Hematopoietic multipotent progenitor cell (in vitro differentiated cells): Measurements from ENCODE around the gene E2F1. TPM values are rescaled to one million over a fixed set of nuclear protein-coding genes. Genes with fewer than 3 reads are reported as not detected.
"Not testable (repeated sequence)": the region's sequence is repeated elsewhere in the genome, so short reads cannot be mapped to it uniquely, and the experiment has no call there.

Source experiments
- DNase-seq, 3 donors: peaks; one replicate each; pipeline ENCODE4 v3.0.0-alpha.2; 2011 to 2015; ENCODE audit warnings: low read depth in 2 of 3, low spot score in 2 of 3
- total RNA-seq: library from RNA; depleted of rRNA; stranded (reverse); fragments of >200 nt; gene quantifications from one replicate; pipeline ENCODE4 v1.2.3, GENCODE V29; 2012

Gene E2F1
- total RNA-seq, 1 donor, result 13.5 TPM

DNA sequence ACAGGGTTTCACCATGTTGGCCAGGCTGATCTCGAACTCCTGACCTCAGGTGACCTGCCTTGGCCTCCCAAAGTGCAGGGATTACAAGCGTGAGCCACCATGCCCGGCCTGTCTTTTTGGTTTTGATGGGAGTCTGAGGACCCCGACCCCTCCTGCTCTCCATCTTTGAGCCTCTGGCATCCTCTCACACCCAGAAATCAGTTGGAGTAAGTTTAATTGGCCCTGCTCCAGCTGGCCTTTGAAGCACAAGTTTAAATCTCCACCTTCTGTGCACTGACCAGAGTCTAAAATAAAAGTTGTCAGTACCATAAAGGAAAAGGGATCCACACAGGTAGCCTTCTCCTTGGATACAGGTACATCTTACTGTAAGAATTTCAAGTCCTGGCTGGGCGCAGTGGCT lies 40.0 kb downstream of the E2F1 start:
- no peak for DNase-seq

DNA sequence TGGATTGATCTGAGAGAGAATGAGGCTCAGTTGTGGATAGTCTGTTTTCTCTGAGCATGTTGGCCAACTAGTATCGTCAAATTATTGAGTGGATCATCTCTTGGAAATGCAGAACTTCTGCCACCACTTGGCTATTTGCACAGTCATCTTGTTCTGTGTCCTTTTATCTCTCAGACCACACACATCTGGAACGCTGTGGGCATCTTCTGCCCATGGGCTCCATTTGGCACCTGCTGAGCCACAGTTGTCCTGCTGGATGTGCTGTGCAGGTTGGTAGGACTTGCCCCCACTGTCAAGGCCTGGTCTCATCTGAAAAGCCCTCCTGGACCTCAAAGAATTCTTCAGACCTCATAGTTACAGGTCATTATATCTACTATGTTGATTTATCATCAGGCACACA lies 40.8 kb downstream of the E2F1 start:
- DNase-seq, result no peak

DNA sequence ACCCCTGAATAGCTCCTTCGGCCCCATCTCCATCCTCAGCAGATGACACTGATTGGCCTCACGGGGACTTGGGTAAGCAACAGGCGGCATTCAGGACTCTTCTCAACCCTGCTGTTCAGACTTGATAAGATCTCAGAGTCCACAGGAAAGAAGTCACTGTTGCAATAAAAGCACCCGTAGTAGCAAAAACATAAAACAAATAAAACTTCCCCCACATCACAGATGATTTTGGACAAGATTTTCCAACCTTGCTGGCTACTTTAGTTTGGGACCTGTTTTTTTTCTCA lies 41.2 kb downstream of the E2F1 start:
- DNase-seq, result no peak

DNA sequence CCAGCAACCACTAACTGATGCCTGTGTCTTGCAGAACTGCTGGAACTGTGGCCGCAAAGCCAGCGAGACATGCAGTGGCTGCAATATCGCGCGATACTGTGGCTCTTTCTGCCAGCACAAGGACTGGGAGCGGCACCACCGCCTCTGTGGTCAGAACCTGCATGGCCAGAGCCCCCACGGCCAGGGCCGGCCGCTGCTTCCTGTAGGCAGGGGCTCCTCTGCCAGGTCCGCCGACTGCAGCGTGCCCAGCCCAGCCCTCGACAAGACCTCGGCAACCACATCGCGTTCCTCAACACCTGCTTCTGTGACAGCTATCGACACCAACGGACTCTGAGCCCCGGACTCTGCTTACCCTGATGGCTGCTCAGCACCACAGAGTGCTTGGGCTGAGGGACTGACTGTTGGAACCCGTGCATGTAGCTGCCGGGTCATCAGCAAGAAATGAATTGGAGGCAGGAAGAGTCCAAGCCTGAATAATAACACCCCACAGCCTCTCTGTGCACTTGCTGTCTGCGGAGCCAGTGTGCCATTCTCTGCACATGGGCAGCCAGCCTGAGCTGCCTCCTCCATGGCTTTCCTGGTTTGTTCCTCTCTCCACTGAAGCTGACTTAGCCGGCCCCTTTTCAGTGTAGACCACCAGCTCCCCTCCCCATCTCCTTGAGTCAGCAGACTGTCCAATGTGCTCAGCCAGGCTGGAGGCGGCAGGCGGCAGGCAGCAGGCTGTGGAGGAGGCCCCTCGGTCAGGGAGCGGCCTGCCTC lies 41.7 kb downstream of the E2F1 start:
- no peak for DNase-seq

DNA sequence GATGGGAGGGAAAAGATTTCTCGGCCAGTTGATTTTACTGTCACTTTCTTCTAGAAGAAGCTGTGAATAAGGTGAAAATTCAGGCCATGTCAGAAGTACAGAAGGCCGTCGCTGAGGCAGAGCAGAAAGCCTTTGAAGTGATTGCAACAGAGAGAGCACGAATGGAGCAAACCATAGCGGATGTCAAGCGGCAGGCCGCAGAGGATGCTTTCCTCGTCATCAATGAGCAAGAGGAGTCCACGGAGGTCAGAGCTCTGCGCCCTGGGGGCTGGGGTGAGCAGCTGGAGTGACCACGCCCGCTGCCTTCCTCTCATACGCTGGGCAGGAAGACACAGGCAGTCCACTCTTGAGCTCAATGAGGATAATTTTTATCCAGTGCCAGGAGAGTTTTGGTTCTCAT lies 45.9 kb downstream of the E2F1 start:
- no peak for DNase-seq

DNA sequence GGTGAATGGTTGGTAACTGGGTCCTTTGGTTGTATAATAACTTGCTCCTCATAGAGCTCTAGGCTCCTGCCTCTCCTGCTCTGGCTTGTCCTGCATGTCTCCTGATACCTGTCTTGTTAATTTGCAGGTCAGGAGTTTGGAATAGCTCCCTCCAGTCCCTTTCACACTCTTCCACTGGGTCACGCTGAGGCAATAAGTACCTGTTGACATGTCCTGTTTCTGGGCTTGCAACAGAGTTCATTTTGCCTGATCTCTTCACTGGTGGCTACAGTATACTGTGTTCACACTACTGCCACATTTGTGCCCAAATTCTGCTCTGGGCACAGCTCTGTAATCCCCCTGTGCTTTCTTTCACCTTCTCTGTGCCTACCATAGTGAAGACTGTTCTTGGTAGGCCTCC lies 49.4 kb downstream of the E2F1 start:
- no peak for DNase-seq

DNA sequence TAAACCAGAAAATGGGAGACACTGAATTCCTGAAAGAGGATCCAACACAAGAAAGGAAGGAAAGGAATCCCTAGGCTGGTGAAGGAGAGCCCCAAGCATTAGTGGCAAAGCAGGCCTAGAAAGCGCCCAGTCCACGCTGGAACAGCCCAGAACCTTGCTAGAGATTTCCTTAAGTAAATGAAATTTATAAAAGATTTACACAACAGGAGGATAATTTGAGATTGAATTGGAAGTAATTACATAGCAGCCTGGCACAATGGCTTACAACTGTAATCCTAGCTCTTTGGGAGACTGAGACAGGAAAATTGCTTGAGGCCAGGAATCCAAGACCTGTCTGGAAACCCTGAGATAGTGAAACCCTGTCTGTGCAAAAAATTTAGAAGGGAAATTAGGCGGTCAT lies 50.8 kb downstream of the E2F1 start:
- DNase-seq, result no peak

DNA sequence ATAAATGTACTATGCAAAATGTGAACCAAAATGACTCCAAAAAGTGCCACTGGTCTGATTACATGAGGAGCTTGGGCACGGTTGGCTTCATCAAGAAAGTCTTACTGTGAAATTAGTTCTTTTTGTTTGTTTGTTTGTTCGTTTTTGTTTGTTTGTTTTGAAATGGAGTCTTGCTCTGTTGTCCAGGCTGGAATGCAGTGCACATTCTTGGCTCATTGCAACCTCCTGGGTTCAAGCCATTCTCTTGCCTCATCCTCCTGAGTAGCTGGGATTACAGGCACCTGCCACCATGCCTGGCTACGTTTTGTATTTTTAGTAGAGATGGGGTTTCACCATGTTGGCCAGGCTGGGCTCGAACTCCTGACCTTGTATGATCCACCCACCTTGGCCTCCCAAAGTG lies 54.3 kb downstream of the E2F1 start:
- not testable (repeated sequence) for DNase-seq

DNA sequence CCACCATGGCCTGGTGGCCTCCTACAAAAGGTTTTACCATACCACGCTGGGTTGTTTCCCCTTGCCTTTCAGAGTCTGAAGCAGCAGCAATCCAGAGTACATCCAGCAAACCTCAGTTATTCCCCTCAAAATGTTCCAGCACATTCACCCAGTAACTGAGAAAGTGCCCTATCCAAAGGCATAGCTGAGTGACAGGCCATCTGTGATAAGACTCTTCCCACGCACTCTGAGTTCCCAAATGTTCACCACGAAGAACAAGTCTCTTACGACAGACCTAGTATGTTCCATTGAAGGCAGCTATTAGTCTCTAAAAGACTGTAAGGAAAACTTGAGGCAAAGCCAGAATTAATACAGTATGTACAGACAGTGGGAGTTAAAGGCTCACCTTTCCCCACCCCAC lies 55.7 kb downstream of the E2F1 start:
- no peak for DNase-seq

DNA sequence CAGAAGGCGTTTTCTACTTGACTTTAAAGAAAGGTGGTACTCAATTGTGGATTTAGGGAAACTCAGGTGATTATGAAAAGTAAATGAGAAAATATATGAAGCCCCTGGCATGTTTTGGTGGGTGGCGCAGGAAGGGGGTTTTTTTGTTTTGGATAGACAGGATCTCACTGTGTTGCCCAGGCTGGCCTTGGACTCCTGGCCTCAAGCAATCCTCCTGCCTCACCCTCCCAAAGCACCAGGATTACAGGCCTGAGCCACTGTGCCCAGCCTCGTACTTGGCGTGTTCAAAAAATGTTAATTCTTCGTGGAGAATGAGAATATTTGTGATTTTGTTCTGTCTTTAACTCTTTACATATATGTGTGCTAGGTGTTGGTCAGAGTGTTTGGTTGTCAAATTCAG lies 56.2 kb downstream of the E2F1 start:
- DNase-seq, result no peak

DNA sequence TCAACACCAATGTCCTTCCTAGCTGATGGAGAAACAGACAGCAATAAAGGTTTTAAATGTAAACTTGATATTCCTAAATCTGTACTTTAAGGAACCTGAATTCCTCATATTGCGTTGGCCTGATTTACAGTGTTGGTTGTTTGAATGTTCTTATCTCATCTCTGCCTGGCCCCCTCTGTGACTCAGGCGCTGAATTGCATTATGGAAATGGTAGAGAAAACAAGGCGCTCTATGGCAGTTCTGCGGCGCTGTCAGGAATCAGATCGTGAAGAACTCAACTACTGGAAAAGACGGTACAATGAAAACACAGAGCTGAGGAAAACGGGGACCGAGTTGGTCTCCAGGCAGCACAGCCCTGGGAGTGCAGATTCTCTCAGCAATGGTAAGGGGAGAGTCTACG lies 56.7 kb downstream of the E2F1 start:
- DNase-seq, result no peak

DNA sequence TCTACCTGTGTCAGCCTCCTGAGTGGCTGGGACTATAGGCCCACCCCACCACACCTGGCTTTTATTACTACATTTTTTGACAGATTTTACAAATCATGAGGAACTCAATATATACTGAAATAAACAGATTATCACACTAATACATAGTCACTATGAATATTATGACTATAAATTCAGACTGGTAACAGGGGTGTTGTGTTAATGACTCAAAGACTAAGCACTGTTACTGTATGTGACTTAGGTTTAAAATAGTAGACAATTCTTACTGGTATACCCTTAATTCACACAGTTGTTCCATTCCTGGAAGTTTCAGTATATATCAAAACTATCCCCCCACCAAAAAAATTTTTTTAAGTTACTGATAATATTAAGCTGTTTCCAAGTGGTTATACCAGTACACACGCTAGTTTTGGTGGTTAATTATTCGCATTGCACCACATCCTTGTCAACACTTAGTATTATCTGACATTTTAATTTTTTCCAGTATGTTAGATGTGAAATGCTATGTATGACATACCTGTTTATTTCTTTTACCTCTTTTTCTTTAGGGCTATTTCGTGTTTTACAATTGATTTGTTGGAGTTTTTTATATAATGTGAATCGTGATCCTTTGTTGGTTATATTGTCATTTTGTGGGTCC lies 58.5 kb downstream of the E2F1 start:
- no peak for DNase-seq

DNA sequence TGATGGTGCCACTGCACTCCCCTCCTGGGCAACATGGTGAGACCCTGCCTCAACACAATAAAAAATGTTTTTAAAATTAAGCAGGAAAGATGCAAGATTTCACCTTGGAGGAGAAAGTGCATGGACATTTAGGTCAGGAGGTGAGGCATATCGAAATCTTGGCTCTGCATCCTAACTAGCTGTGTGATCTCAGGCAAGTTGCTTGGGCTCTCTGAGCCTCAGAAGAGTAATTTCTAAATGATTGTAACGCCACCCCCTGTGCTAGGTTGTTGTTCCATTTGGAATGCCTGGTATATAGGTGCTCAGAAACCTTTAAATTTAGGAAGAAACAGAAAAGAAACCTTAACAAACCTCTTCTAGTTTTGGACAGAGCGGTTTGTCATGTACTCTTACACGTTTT lies 60.0 kb downstream of the E2F1 start:
- DNase-seq, result no peak

Other genes with a start within 250 kb of the E2F1 start
- gene SNTA1, start 242.6 kb downstream of the E2F1 start, total RNA-seq, result 3.0 TPM
- 15.1 TPM for gene CBFA2T2, start 196.3 kb downstream of the E2F1 start, total RNA-seq
- 0.27 TPM for gene C20orf144, start 24.1 kb downstream of the E2F1 start, total RNA-seq
- 6.2 TPM for gene ACTL10, start 19.4 kb downstream of the E2F1 start, total RNA-seq
- 10.8 TPM for gene NECAB3, start 12.0 kb downstream of the E2F1 start, total RNA-seq
- 6.7 TPM for gene PXMP4, start 33.9 kb upstream of the E2F1 start, total RNA-seq
- 4.6 TPM for gene ZNF341, start 45.6 kb upstream of the E2F1 start, total RNA-seq
- 18.3 TPM for gene CHMP4B, start 125.0 kb upstream of the E2F1 start, total RNA-seq